Measurements from ENCODE around the gene DNAJC16. TPM values are rescaled to one million over a fixed set of nuclear protein-coding genes. Genes with fewer than 3 reads are reported as not detected.

DNAJC16 gene
- total RNA-seq, 4 donors from 2014 or later, result 7.8 to 30.3 (median 19.7) TPM

DNA sequence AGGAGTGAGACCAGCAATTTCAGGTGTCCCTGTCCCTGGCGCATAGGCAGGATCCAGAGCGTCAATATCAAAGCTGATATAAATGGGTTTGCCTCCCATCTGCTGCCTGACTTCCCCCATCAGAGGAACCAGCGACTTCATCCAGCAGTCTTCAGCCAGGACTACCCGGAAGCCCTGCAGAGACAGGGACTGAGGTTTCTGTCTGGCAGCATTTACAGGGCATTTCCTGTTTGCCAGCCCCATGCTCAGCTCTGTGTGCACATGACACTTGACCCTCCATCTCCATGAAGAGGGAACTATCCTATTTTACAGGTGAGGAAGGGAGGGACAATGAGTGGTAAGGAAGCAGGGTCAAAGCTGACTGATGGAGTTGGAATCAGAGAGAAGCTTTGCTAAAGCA lies 51.0 kb downstream of the DNAJC16 start:
- no peak for TF ChIP-seq EP300 (IDR thresholded peaks at IDR 0.05; ENCODE audit: low read depth)
- TF ChIP-seq POLR2AphosphoS5 (IDR thresholded peaks at IDR 0.05), result no peak
- TF ChIP-seq, protein P1, sequence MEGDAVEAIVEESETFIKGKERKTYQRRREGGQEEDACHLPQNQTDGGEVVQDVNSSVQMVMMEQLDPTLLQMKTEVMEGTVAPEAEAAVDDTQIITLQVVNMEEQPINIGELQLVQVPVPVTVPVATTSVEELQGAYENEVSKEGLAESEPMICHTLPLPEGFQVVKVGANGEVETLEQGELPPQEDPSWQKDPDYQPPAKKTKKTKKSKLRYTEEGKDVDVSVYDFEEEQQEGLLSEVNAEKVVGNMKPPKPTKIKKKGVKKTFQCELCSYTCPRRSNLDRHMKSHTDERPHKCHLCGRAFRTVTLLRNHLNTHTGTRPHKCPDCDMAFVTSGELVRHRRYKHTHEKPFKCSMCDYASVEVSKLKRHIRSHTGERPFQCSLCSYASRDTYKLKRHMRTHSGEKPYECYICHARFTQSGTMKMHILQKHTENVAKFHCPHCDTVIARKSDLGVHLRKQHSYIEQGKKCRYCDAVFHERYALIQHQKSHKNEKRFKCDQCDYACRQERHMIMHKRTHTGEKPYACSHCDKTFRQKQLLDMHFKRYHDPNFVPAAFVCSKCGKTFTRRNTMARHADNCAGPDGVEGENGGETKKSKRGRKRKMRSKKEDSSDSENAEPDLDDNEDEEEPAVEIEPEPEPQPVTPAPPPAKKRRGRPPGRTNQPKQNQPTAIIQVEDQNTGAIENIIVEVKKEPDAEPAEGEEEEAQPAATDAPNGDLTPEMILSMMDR (IDR thresholded peaks at IDR 0.05), result no peak
- no peak for TF ChIP-seq POLR2A (IDR thresholded peaks at IDR 0.05)
- in situ Hi-C loops (cut with MboI; ENCODE audit: low pct_ligation_motif_present in 1 of 4, low pct_unique_long_range_greater_than_20kb in 1 of 4, low sequenced_read_pairs in 3 of 4), result no loop called here
- Histone ChIP-seq H3K36me3 (no peaks in the 10 kb centered on the region), H3K4me3 (no peak overlapping the region), H3K27ac (no peak overlapping the region), H3K4me1 (peaks cover 4 to 9% (median 8%) of the 10 kb centered on the region in 4 donors), H3K9me3 (no peaks in the 10 kb centered on the region), H3K27me3 (no peaks in the 10 kb centered on the region)
- DNase-seq, result no peak
- intact Hi-C loops (cut with DNase I; ENCODE audit: low total_unique reads), result no loop called here
- WGBS, 2 donors (ENCODE audit: low coverage in 1 of 2), result 83% methylated on average over 4 of the region's 4 CpGs; no CpG with 5 or more reads in 1 of the 2 donors

DNA sequence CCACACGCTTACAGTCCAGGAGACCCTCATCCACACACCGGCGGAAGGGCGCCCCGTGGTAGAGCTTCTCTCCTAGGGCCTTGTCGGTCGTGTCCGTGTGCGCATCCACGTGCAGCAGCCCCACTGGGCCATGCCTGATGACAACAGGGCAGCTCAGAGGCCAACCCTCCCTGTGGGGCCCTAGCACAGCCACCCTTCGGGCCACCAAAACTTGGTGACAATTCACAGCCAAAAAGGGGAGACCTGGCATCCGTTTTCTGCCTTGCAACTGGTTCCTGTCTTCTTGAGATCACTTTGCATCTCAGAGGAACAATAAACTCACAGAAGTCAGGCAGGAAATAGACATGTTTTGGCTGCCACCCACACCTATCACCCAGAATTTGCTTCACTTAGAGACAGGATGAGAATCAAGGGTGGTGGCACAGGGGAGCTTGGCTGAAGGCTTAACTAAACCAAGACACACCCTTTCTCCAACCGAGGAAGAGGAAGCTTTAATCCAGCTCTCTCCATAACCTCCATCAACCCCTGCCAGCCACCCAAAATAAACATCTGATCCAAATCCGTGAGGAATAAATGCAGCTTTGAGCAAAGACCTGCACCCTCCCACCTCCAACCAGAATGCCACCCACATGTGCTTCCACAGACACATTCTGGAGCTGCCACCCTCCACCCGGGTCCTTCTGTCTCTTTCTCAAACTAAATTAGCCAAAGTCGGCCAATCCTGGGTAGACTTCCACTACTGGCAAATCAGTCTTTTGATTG lies 52.5 kb downstream of the DNAJC16 start:
- 77% methylated on average over 16 of the region's 16 CpGs; no CpG with 5 or more reads in 1 of the 2 donors for WGBS, 2 donors (ENCODE audit: low coverage in 1 of 2)
- in situ Hi-C loops (cut with MboI; ENCODE audit: low pct_ligation_motif_present in 1 of 4, low pct_unique_long_range_greater_than_20kb in 1 of 4, low sequenced_read_pairs in 3 of 4) (no loop called here), intact Hi-C loops (cut with DNase I; ENCODE audit: low total_unique reads) (no loop called here)
- Histone ChIP-seq H3K4me1 (peaks cover 4 to 13% (median 10%) of the 10 kb centered on the region in 4 donors), H3K27ac (peak overlapping the region in 3 of 4 donors; percentile 16 to 31 (median 17)), H3K36me3 (no peaks in the 10 kb centered on the region), H3K27me3 (no peaks in the 10 kb centered on the region), H3K4me3 (no peak overlapping the region), H3K9me3 (no peaks in the 10 kb centered on the region)
- no peak for DNase-seq
- TF ChIP-seq POLR2A (IDR thresholded peaks at IDR 0.05) (no peak), EP300 (IDR thresholded peaks at IDR 0.05; ENCODE audit: low read depth) (no peak), POLR2AphosphoS5 (IDR thresholded peaks at IDR 0.05) (no peak)
- TF ChIP-seq, protein P1 (IDR thresholded peaks at IDR 0.05), result no peak

DNA sequence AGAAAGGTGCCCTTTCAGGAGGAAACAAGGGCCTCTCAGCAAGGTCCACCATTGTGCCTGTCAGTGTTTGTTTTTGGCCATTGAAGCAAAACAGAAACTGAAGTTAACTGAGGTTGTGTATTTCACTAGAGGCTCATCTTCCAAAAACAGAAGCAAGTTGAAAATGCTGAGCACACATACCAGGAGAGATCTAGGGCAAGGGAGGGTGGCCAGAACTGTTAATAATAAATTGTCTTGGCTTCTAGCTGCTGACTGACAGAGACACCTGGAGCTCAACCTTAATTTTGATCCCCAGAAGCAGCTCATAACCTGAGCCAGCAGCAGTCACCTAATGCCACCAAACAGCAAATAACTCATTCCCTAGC lies 53.0 kb downstream of the DNAJC16 start:
- Histone ChIP-seq H3K27ac (peak overlapping the region in 3 of 4 donors; percentile 16 to 31 (median 17)), H3K9me3 (no peaks in the 10 kb centered on the region), H3K4me3 (no peak overlapping the region), H3K36me3 (no peaks in the 10 kb centered on the region), H3K27me3 (no peaks in the 10 kb centered on the region), H3K4me1 (peaks cover 9 to 19% (median 13%) of the 10 kb centered on the region in 4 donors)
- DNase-seq, result no peak
- intact Hi-C loops (cut with DNase I; ENCODE audit: low total_unique reads), result no loop called here
- in situ Hi-C loops (cut with MboI; ENCODE audit: low pct_ligation_motif_present in 1 of 4, low pct_unique_long_range_greater_than_20kb in 1 of 4, low sequenced_read_pairs in 3 of 4), result no loop called here
- TF ChIP-seq POLR2AphosphoS5 (IDR thresholded peaks at IDR 0.05) (no peak), POLR2A (IDR thresholded peaks at IDR 0.05) (no peak), EP300 (IDR thresholded peaks at IDR 0.05; ENCODE audit: low read depth) (no peak)
- TF ChIP-seq, protein P1 (IDR thresholded peaks at IDR 0.05), result no peak

DNA sequence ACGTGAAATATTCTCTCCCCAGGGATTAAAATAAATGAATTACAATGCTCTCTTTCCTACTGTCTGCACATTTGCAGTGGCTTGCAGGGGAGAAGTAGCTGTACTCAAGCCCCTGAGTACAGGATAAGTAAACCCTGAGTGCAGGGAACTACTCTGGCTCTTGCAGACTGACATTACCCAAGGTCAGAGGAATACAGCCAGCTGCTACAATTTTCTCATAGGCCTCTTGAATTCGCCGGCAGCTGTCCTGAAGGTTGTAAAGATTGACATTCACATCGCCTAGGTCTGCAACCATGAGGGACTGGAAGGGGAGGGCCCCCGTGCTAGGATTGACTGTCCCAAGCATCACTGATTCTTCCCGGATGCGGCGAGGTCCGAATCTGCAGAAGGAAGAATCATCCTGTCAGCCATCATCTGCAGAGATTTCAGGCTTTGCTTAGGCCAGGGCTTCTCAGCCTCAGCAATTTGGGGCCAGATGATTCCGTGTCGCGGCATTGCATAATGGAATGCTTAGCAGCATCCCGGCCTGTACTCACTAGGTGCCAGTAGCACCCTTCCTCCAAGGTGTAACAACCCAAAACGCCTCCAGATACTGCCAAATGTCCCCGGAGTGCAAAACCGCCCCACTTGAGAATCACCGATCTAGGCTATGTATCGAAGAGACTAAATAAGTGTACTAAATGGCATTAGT lies 56.5 kb downstream of the DNAJC16 start:
- no peak for DNase-seq
- Histone ChIP-seq H3K4me1 (peaks cover 9 to 20% (median 16%) of the 10 kb centered on the region in 4 donors), H3K27ac (no peak overlapping the region), H3K9me3 (no peaks in the 10 kb centered on the region), H3K36me3 (no peaks in the 10 kb centered on the region), H3K27me3 (no peaks in the 10 kb centered on the region), H3K4me3 (no peak overlapping the region)
- intact Hi-C loops (cut with DNase I; ENCODE audit: low total_unique reads), result no loop called here
- TF ChIP-seq EP300 (IDR thresholded peaks at IDR 0.05; ENCODE audit: low read depth), result no peak
- TF ChIP-seq, protein P1 (IDR thresholded peaks at IDR 0.05), result no peak
- no peak for TF ChIP-seq POLR2AphosphoS5 (IDR thresholded peaks at IDR 0.05)
- no peak for TF ChIP-seq POLR2A (IDR thresholded peaks at IDR 0.05)
- 90 to 100% methylated on average over 3 to 18 of the region's 18 CpGs for WGBS, 2 donors (ENCODE audit: low coverage in 1 of 2)
- in situ Hi-C loops (cut with MboI; ENCODE audit: low pct_ligation_motif_present in 1 of 4, low pct_unique_long_range_greater_than_20kb in 1 of 4, low sequenced_read_pairs in 3 of 4), result no loop called here
